ENCODE results near the gene UBN2.

GRCh38 chr7:139334399-139335150, 103.5 kb downstream of the UBN2 start:
- TF ChIP-seq CTCF (IDR thresholded peaks at IDR 0.05) (no peak), POLR2A (IDR thresholded peaks at IDR 0.05) (no peak)

All from thyroid gland (tissue), 4 donors.